OCI-LY7 (cell line): ENCODE results near the gene NUP88. TPM values are rescaled to one million over a fixed set of nuclear protein-coding genes. Genes with fewer than 3 reads are reported as not detected.

Experiments
- BruUV-seq: library from RNA; stranded (reverse); fragments of 400-500 nt; replicated peaks from 2 replicates; lab custom pipeline; 2021; lab: Mats Ljungman, UMichigan
- CTCF ChIA-PET: fragments of 300-600 bp; sonication (Branson Sonifier 250); formaldehyde crosslinking; loops from one replicate; lab custom pipeline; 2022; ENCODE audit warnings: antibody characterized with exemption; ENCODE audit not compliant: unreplicated experiment; lab: Charles Lee
- POLR2A ChIA-PET: fragments of 300-600 bp; sonication (Branson Sonifier 250); formaldehyde crosslinking; loops from one replicate; lab custom pipeline; 2022; ENCODE audit warnings: antibody characterized with exemption; lab: Charles Lee
- DNase-seq: peaks from one replicate; pipeline ENCODE4 v3.0.0-alpha.2; 2015; ENCODE audit warnings: low spot score
- H2AFZ ChIP-seq: fragments of 200-600 bp; sonication (generic), shearing (Covaris generic); 2 replicates; pipeline ENCODE4 v1.6.1; 2014; ENCODE audit warnings: mild to moderate bottlenecking, antibody characterized with exemption, low read length, moderate library complexity
- H3K27ac ChIP-seq: fragments of 200-600 bp; sonication (generic); 2 replicates; pipeline ENCODE4 v1.5.1; 2014; ENCODE audit warnings: mixed run types, low read depth, mild to moderate bottlenecking, moderate library complexity, low read length, inconsistent platforms; ENCODE audit not compliant: poor library complexity, severe bottlenecking
- H3K36me3 ChIP-seq: fragments of 200-600 bp; sonication (generic); 2 replicates; pipeline ENCODE4 v1.6.1; 2014; ENCODE audit warnings: mild to moderate bottlenecking, antibody characterized with exemption, low read length, moderate library complexity, mixed read lengths; ENCODE audit not compliant: insufficient read depth
- H3K4me1 ChIP-seq: fragments of 200-600 bp; sonication (generic); 2 replicates; pipeline ENCODE4 v1.5.1; 2014; ENCODE audit warnings: mild to moderate bottlenecking, low read length; ENCODE audit not compliant: insufficient read depth, poor library complexity, severe bottlenecking
- H3K4me2 ChIP-seq: fragments of 200-600 bp; sonication (generic); 2 replicates; pipeline ENCODE4 v1.6.1; 2014; ENCODE audit warnings: mild to moderate bottlenecking, low read length
- H3K4me3 ChIP-seq: fragments of 200-600 bp; sonication (generic); 2 replicates; pipeline ENCODE4 v1.5.1; 2014; ENCODE audit warnings: mild to moderate bottlenecking, low read depth, low read length; ENCODE audit not compliant: poor library complexity, severe bottlenecking
- H3K79me2 ChIP-seq: fragments of 200-600 bp; sonication (generic); 2 replicates; pipeline ENCODE4 v1.6.1; 2016; ENCODE audit warnings: low read depth, mild to moderate bottlenecking, low read length, moderate library complexity, mixed read lengths; ENCODE audit not compliant: insufficient read depth
- H3K9me2 ChIP-seq: fragments of 200-600 bp; sonication (generic); 2 replicates; pipeline ENCODE4 v1.6.1; 2016; ENCODE audit warnings: mild to moderate bottlenecking, low read length, mixed read lengths; ENCODE audit not compliant: insufficient read depth
- H3K9me3 ChIP-seq: fragments of 200-600 bp; sonication (generic); 2 replicates; pipeline ENCODE4 v1.6.1; 2014; ENCODE audit warnings: mild to moderate bottlenecking, mixed run types, low read length, mixed read lengths
- H4K20me1 ChIP-seq: fragments of 200-600 bp; sonication (generic); 2 replicates; pipeline ENCODE4 v1.6.1; 2014; ENCODE audit warnings: mild to moderate bottlenecking, antibody characterized with exemption, low read length, moderate library complexity, mixed read lengths; ENCODE audit not compliant: insufficient read depth
- EZH2phosphoT487 ChIP-seq: fragments of 200-600 bp; sonication (generic); IDR thresholded peaks from 2 replicates; pipeline ENCODE4 v1.6.1; 2018; ENCODE audit warnings: low read depth, borderline replicate concordance, mild to moderate bottlenecking, mixed run types, antibody characterized with exemption, low read length, moderate library complexity, mixed read lengths
- intact Hi-C: fragments of 100-400 bp; cut with micrococcal nuclease; formaldehyde crosslinking; loops from one replicate; pipeline ENCODE4 v1.10.0; 2022; ENCODE audit not compliant: unreplicated experiment
- total RNA-seq, 2 experiments: library from RNA; depleted of rRNA in 1 of 2; stranded (reverse); fragments of >200 nt in 1 of 2; shearing (Covaris generic) in 1 of 2; gene quantifications; 2 replicates each; pipeline ENCODE4 v1.2.3, GENCODE V29; 2014 to 2022
- TF ChIP-seq, protein P1 (sequence below): fragments of 200-600 bp; sonication (generic); conservative IDR thresholded peaks from 2 replicates; pipeline ENCODE4 v1.5.1; 2014; ENCODE audit warnings: mild to moderate bottlenecking, antibody characterized with exemption, low read length, moderate library complexity, mixed read lengths

Gene NUP88
- total RNA-seq, 2 experiments from 2014 or later, result 238 to 262 TPM

DNA sequence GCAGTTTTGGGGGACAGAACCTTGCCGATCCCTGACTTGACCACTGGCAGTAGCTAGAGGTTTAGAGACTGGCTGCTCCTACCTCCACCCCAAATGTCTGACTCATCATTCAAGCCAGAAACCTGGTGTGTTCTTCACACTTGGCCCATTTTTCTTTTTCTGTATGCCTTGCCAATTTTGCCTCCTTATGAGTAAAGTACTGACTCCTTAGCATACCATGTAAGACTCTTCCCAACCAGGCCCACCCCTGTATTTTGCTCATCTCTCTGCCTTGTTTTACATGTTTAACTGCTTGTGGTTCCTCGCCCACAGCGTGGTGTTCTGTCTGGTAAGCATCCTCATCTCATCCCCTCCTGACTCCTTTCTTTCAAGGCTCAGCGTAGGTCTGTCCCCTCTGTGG, 37.9 kb downstream of the NUP88 start:
- Histone ChIP-seq H3K9me2 (no peaks in the 10 kb centered on the region), H3K4me3 (no peak overlapping the region), H3K27ac (no peak overlapping the region), H4K20me1 (0 out of 2 replicates have a peak, but pooled peaks cover 3% of the 10 kb centered on the region), H3K79me2 (no peaks in the 10 kb centered on the region), H3K4me2 (no peak overlapping the region), H3K4me1 (no peaks in the 10 kb centered on the region), H2AFZ (no peak overlapping the region), H3K9me3 (no peaks in the 10 kb centered on the region), H3K36me3 (peaks cover 98% of the 10 kb centered on the region)
- no peak for DNase-seq
- ChIA-PET POLR2A (interaction anchor here (0.8 kb wide), 1 partner anchor 9 kb away, joined by 3 read pairs; no protein-coding TSS in a partner anchor), CTCF (no interaction called here)
- intact Hi-C loops, result loop anchor here (5.0 kb wide), 1 partner anchor 134 kb away; no protein-coding TSS in a partner anchor
- no peak for TF ChIP-seq EZH2phosphoT487
- TF ChIP-seq, protein P1, sequence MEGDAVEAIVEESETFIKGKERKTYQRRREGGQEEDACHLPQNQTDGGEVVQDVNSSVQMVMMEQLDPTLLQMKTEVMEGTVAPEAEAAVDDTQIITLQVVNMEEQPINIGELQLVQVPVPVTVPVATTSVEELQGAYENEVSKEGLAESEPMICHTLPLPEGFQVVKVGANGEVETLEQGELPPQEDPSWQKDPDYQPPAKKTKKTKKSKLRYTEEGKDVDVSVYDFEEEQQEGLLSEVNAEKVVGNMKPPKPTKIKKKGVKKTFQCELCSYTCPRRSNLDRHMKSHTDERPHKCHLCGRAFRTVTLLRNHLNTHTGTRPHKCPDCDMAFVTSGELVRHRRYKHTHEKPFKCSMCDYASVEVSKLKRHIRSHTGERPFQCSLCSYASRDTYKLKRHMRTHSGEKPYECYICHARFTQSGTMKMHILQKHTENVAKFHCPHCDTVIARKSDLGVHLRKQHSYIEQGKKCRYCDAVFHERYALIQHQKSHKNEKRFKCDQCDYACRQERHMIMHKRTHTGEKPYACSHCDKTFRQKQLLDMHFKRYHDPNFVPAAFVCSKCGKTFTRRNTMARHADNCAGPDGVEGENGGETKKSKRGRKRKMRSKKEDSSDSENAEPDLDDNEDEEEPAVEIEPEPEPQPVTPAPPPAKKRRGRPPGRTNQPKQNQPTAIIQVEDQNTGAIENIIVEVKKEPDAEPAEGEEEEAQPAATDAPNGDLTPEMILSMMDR, result no peak
- BruUV-seq, result no TSS peak

DNA sequence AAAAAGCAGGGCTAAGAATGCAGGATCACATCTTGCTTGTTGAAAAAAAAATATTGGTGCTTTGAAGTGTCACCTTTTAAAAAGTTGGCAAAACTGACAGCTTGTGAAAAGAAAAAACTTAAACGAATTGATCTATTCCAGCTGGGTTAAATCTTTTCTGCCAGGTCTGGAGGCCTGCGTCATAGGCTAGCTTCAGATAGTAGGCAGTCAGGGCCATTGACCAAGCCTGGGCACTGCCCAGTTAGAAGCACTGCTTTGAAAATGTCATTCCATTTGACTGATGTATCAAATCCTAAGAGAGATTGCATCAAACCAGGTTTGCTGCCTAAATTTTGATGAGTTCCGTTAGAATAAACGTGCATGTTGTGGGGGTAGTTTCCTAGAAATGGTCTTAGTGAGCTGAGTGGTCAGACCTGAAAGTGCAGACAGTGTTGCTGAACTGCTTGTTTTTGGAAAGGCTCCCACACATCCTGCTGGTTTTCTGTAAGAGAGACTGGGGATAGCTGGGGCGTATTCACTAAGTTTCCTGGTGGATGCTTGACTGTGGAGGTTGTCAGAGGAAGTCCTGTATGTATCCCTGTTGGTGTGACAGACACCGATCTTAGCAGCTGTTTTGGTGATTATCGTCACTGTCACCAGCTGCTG, 38.8 kb downstream of the NUP88 start:
- POLR2A ChIA-PET, result no interaction called here
- Histone ChIP-seq H2AFZ (no peak overlapping the region), H3K4me2 (no peak overlapping the region), H3K36me3 (peaks cover 97% of the 10 kb centered on the region), H3K4me3 (no peak overlapping the region), H3K4me1 (no peaks in the 10 kb centered on the region), H3K27ac (no peak overlapping the region), H3K79me2 (no peaks in the 10 kb centered on the region), H4K20me1 (0 out of 2 replicates have a peak, but pooled peaks cover 3% of the 10 kb centered on the region), H3K9me3 (no peaks in the 10 kb centered on the region), H3K9me2 (no peaks in the 10 kb centered on the region)
- DNase-seq, result no peak
- intact Hi-C loops, result loop anchor here (5.0 kb wide), 1 partner anchor 133 kb away; no protein-coding TSS in a partner anchor
- BruUV-seq, result no TSS peak
- TF ChIP-seq EZH2phosphoT487, result no peak
- TF ChIP-seq, protein P1, result no peak
- CTCF ChIA-PET, result no interaction called here
